ENCODE measurements around the gene TIMM29. TPM values are rescaled to one million over a fixed set of nuclear protein-coding genes. Genes with fewer than 3 reads are reported as not detected.
"Not testable (repeated sequence)": the region's sequence is repeated elsewhere in the genome, so short reads cannot be mapped to it uniquely, and the experiment has no call there.

TIMM29 gene
- total RNA-seq, 2 donors from 2014 or later = 26.5 to 34.6 TPM

DNA sequence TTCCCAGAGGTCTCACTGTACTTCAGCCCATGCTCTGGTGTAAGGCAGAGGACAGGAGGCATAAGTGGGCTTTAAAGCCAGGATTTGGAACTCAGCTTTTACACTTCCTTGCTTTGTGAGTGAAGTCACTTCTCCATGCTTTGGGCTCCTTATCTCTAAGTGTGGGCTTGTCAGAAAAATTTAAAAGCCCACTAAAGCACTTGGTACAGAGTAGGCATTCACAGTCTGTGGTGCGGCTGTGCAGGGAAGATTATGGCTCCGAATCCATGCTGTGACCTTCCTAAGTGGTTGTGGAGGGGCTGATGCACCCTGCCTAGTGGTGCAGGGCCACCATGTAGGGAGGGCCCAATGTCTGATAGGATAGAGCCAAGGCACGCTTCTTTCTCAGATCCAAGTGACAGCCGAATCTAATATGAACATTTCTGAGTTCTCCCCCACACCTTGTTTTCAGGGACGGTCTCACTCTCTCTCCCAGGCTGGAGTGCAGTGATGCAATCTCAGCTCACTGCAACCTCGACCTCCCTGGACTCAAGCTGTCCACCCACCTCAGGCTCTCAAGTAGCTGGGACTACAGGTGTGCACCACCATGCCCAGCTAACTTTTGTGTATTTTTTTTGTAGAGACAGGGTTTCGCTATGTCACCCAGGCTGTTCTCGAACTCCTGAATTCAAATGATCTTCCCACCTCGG, 6.9 kb downstream of the TIMM29 start:
- intact Hi-C loops (cut with DNase I) = loop anchor here (10.0 kb wide), 1 partner anchor 169 kb away; no protein-coding TSS in a partner anchor
- Histone ChIP-seq H3K4me3 (no peak overlapping the region), H3K36me3 (replicated peaks in 1 of 2; ENCODE audit: insufficient read depth in 1 of 2, low read depth in 2 of 2) (no peaks in the 10 kb centered on the region), H3K9me3 (no peaks in the 10 kb centered on the region), H3K4me1 (peaks cover 33% of the 10 kb centered on the region), H3K27ac (no peak overlapping the region), H3K27me3 (no peaks in the 10 kb centered on the region)
- ATAC-seq (no peak), DNase-seq (no peak)
- WGBS, 2 donors = 79 to 90% methylated on average over 9 of the region's 9 CpGs
- TF ChIP-seq POLR2A (IDR thresholded peaks at IDR 0.05) = no peak
- TF ChIP-seq, protein P1, sequence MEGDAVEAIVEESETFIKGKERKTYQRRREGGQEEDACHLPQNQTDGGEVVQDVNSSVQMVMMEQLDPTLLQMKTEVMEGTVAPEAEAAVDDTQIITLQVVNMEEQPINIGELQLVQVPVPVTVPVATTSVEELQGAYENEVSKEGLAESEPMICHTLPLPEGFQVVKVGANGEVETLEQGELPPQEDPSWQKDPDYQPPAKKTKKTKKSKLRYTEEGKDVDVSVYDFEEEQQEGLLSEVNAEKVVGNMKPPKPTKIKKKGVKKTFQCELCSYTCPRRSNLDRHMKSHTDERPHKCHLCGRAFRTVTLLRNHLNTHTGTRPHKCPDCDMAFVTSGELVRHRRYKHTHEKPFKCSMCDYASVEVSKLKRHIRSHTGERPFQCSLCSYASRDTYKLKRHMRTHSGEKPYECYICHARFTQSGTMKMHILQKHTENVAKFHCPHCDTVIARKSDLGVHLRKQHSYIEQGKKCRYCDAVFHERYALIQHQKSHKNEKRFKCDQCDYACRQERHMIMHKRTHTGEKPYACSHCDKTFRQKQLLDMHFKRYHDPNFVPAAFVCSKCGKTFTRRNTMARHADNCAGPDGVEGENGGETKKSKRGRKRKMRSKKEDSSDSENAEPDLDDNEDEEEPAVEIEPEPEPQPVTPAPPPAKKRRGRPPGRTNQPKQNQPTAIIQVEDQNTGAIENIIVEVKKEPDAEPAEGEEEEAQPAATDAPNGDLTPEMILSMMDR (IDR thresholded peaks at IDR 0.05) = no peak

DNA sequence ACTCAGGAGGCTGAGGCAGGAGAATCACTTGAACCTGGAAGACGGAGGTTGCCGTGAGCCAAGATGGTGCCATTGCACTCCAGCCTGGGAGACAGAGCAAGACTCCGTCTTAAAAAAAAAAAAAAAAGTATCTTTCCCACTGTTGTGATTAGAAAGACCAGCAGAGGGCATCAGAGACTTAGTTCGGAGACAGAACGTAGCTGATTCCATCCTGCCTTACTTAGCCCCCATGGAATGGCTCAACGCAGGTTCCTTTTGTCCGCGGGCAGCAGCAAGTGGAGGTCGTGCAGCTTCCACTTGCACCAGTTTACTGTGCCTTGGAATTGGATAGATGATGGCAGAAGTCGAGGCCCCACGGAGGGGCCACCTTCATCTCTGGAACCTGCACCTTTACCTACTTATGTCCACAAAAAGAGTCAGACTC, 8.1 kb downstream of the TIMM29 start:
- ATAC-seq (peak; percentile 70), DNase-seq (peak; percentile 55 to 77 (median 65))
- Histone ChIP-seq H3K4me1 (peaks cover 39% of the 10 kb centered on the region), H3K36me3 (replicated peaks in 1 of 2; ENCODE audit: insufficient read depth in 1 of 2, low read depth in 2 of 2) (no peaks in the 10 kb centered on the region), H3K4me3 (no peak overlapping the region), H3K9me3 (no peaks in the 10 kb centered on the region), H3K27me3 (no peaks in the 10 kb centered on the region), H3K27ac (peak overlapping the region in 3 of 4 donors; percentile 51 to 61 (median 55))
- 2 to 3% methylated on average over 9 to 11 of the region's 11 CpGs for whole genome bisulfite sequencing, 2 donors
- intact Hi-C loops (cut with DNase I) = loop anchor here (10.0 kb wide), 1 partner anchor 168 kb away; no protein-coding TSS in a partner anchor
- no peak for TF ChIP-seq POLR2A (IDR thresholded peaks at IDR 0.05)
- TF ChIP-seq, protein P1 (IDR thresholded peaks at IDR 0.05) = peak; percentile 53 to 89 (median 83)

DNA sequence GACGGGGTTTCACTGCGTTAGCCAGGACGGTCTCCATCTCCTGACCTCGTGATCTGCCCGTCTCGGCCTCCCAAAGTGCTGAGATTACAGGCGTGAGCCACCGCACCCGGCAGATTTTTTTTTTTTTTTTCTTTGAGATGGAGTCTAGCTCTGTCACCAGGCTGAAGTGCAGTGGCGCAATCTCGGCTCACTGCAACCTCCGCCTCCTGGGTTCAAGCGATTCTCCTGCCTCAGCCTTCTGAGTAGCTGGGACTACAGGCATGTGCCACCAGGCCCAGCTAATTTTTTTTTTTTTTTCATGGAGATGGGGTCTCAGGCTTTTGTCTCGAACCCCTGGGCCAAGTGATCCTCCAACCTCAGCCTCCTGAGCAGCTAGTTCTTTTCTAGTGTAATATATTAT, 13.0 kb downstream of the TIMM29 start:
- Histone ChIP-seq H3K4me1 (peaks cover 48% of the 10 kb centered on the region), H3K27ac (peak overlapping the region in 3 of 4 donors; percentile 87 to 95 (median 94))
- WGBS, 2 donors = 73 to 80% methylated on average over 14 of the region's 14 CpGs
- DNase-seq; ATAC-seq; H3K27me3 ChIP-seq; intact Hi-C loops (cut with DNase I); H3K4me3 ChIP-seq; H3K36me3 ChIP-seq (replicated peaks in 1 of 2; ENCODE audit: insufficient read depth in 1 of 2, low read depth in 2 of 2); H3K9me3 ChIP-seq: not testable (repeated sequence)

DNA sequence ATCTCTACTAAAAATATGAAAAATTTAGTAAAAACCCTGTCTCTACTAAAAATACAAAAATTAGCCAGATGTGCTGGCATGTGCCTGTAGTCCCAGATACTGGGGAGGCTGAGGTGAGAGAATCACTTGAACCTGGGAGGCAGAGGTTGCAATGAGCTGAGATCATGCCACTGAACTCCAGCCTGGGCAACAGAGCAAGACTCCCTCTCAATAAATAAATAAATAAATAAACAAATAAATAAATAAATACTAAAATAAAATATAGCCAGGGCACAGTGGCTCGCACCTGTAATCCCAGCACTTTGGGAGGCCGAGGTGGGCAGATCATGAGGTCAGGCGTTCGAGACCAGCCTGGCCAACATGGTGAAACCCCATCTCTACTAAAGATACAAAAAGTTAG, 14.8 kb downstream of the TIMM29 start:
- H3K9me3 ChIP-seq; H3K36me3 ChIP-seq (replicated peaks in 1 of 2; ENCODE audit: insufficient read depth in 1 of 2, low read depth in 2 of 2); H3K4me3 ChIP-seq; intact Hi-C loops (cut with DNase I); DNase-seq; H3K27me3 ChIP-seq; ATAC-seq: not testable (repeated sequence)
- Histone ChIP-seq H3K4me1 (peaks cover 60% of the 10 kb centered on the region), H3K27ac (peak overlapping the region in 1 of 4 donors; percentile 10)
- 74 to 97% methylated on average over 4 of the region's 4 CpGs for WGBS, 2 donors

DNA sequence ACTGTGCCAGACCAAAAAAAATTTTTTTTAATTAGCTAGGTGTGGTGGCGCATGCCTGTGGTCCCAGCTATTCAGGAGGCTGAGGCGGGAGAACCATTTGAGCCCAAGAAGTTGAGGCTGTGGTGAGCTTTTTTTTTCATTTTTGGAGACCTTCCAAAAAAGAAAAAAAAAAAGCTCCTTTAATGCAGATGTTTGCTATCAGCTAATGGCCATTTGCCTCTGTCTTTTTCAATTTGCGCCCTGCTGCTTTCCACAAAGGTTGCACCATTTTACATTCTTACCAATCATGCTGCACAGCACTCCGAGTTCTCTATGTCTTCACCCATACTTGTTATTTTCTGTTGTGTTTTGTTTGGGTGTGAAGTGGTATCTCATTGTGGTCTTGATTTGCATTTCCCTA, 16.7 kb downstream of the TIMM29 start:
- H3K9me3 ChIP-seq = no peaks in the 10 kb centered on the region
- H3K27ac ChIP-seq = no peak overlapping the region
- no peak for TF ChIP-seq POLR2A (IDR thresholded peaks at IDR 0.05)
- TF ChIP-seq, protein P1 (IDR thresholded peaks at IDR 0.05) = no peak
- DNase-seq (no peak), ATAC-seq (no peak)
- intact Hi-C loops (cut with DNase I) = no loop called here
- peaks cover 48% of the 10 kb centered on the region for H3K4me1 ChIP-seq
- H3K36me3 ChIP-seq (replicated peaks in 1 of 2; ENCODE audit: insufficient read depth in 1 of 2, low read depth in 2 of 2) = no peaks in the 10 kb centered on the region
- WGBS, 2 donors = 92 to 100% methylated on average over 4 of the region's 4 CpGs
- no peak overlapping the region for H3K4me3 ChIP-seq
- no peaks in the 10 kb centered on the region for H3K27me3 ChIP-seq
